Muscle of arm (tissue), 14 donors: Measurements from ENCODE around the gene FGF22. TPM values are rescaled to one million over a fixed set of nuclear protein-coding genes. Genes with fewer than 3 reads are reported as not detected.
"Not testable (repeated sequence)": the region's sequence is repeated elsewhere in the genome, so short reads cannot be mapped to it uniquely, and the experiment has no call there.

ENCODE experiments used
- DNase-seq: peaks from one replicate; pipeline ENCODE4 v3.0.0-alpha.2; 2013
- long read RNA-seq, 11 donors: transcript quantifications; one replicate each; lab custom pipeline, GENCODE V29; 2026
- polyA plus RNA-seq, 12 donors: library from polyadenylated mRNA; unstranded; fragments of 120-200 nt; gene quantifications; one replicate each; pipeline ENCODE4 v1.2.1, GENCODE V29; 2013; ENCODE audit not compliant: insufficient read length in 12 of 12

Gene FGF22
- polyA plus RNA-seq: under 1 TPM in 4 of 12 donors, not detected in 8; 0.09 to 0.21 (median 0.16) TPM
- long read RNA-seq, donor 1: 0 reads
- long read RNA-seq, donor 2: 0 reads
- long read RNA-seq, donor 3: 0 reads
- long read RNA-seq, donor 4: 0 reads
- long read RNA-seq, donor 5: 0 reads
- long read RNA-seq, donor 6: 0 reads
- long read RNA-seq, donor 7: 0 reads
- long read RNA-seq, donor 8, partial matches to known transcripts: 0 of 1 reads
- long read RNA-seq, donor 8, other reads (novel, unspliced or antisense): 0 of 1 reads
- long read RNA-seq, donor 9: 0 reads
- long read RNA-seq, donor 10: 0 reads
- long read RNA-seq, donor 11: 0 reads

GRCh38 chr19:639253-640160 is at the start of gene FGF22:
Gene FGF22 (plus strand): TSS chr19:639879. CDS start chr19:639926, 47 bp downstream.
- peak; percentile 77 for DNase-seq

GRCh38 chr19:590396-590745 is 49.3 kb upstream of the FGF22 start:
- no peak for DNase-seq

GRCh38 chr19:590750-591098 is 49.0 kb upstream of the FGF22 start:
- no peak for DNase-seq

GRCh38 chr19:591099-591958 is 48.4 kb upstream of the FGF22 start:
- DNase-seq: peak; percentile 41

GRCh38 chr19:592101-592500 is 47.6 kb upstream of the FGF22 start:
- no peak for DNase-seq

GRCh38 chr19:593055-593454 is 46.6 kb upstream of the FGF22 start:
- no peak for DNase-seq

- no peak for DNase-seq
Measured at GRCh38 chr19:593505-593904, 46.2 kb upstream of the FGF22 start.

GRCh38 chr19:594265-594870 is 45.3 kb upstream of the FGF22 start:
- DNase-seq: no peak

- no peak for DNase-seq
Measured at GRCh38 chr19:595326-596262, 44.1 kb upstream of the FGF22 start.

- no peak for DNase-seq
Measured at GRCh38 chr19:596263-596655, 43.4 kb upstream of the FGF22 start.

GRCh38 chr19:597406-598315 is 42.0 kb upstream of the FGF22 start:
- DNase-seq: no peak

GRCh38 chr19:601310-601709 is 38.4 kb upstream of the FGF22 start:
- no peak for DNase-seq

- no peak for DNase-seq
Measured at GRCh38 chr19:601790-602189, 37.9 kb upstream of the FGF22 start.

- no peak for DNase-seq
Measured at GRCh38 chr19:602391-603301, 37.0 kb upstream of the FGF22 start.

GRCh38 chr19:603302-603639 is 36.4 kb upstream of the FGF22 start:
- DNase-seq: not testable (repeated sequence)

- DNase-seq: not testable (repeated sequence)
Measured at GRCh38 chr19:603779-604178, 35.9 kb upstream of the FGF22 start.

GRCh38 chr19:604355-604754 is 35.3 kb upstream of the FGF22 start:
- DNase-seq: no peak
